IPS-NIHi11 (cell line): ENCODE measurements around the gene FBXL13.
"Not testable (repeated sequence)": the region's sequence is repeated elsewhere in the genome, so short reads cannot be mapped to it uniquely, and the experiment has no call there.

ENCODE experiments used
- DNase-seq: peaks from one replicate; pipeline ENCODE4 v3.0.0; 2012; ENCODE audit warnings: mixed read lengths, low spot score

Gene FBXL13

DNA sequence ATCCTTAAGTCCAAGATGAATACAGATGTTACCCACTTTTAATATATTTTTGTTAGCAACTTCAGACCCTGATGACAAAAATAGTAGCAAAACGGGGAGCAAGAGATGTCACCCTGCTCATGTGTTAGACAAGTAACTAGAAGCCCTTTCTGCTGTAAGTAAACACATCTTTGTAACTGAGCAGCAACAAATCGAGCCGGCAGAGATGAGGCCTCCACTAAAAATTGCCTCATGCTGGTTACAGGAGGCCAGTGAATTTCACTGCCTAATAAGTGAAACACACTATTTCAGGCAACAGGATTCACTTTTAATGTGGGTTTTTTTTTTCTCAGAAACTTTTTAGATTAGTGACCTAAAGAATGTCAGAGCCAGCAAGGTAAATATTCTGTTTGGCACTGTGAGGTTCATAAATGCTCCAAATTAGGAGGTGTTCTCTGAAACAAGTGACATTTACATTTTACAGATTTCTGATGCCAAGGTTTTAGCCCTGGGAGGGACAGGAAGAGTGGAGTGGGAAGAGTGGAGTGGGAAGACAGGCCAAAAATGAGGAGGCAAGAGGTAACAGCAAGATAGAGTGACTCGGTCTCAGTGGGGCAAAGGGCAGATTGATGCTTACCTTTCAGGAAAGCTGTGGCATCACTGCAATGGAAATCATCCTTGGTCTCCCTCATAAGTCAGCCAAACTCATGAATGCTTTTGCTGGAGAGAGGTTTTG is 215.4 kb downstream of the FBXL13 start:
- no peak for DNase-seq

DNA sequence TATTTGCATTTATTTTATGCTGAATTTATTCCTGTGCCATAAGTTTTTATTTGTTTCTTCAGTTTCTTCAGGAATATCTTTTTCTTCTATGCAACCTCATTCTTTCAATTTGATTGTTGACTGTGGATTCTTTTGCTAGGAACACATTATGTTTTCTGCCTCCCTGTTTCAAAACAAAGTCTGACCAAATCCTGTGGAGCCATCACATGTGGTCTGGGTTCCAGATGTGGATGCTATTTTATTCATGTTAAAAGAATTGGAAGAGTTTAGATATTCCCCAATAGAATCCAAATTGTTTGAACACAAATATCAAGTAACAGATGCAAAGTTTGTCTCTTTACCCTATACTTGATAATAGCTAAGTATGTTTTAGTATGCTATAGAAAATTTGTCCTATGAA is 218.6 kb downstream of the FBXL13 start:
- DNase-seq = no peak

DNA sequence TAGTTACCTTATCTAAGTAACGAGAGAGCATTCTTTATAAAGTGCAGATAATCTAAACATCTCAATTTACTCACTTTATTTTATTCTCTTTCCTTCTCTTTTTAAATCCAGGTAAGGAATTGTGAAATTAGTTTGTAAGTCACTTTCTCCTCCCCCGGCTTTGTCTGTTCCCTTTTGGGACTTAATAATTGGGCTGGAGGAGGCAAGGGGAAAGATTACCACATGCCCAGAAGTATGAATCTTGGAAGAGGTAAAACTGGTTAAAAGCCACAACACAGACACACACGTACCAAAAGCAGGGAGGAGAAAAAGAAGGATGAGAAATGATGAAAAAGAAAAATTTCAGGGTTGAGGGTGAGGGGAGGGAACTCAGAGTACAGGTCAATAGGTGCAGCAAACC is 225.1 kb downstream of the FBXL13 start:
- no peak for DNase-seq

DNA sequence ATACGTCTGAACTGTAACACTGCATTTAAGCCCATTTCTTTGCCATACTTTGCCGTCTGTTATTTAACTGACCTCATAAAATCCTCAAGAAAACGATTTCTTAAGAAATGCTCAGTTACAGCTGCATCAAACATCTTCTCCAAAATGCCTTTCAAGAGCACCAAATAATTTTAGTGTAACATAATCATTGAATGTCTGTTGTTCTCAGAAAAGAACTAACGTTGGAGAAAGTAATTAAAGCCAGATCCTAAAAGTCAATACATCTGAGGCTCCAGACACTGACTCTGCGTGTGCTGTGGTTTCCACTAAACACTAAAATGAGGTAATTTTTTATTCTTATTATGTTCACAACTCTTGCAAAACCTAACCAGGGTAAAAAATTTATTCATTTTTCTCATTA is 225.5 kb downstream of the FBXL13 start:
- DNase-seq = no peak

DNA sequence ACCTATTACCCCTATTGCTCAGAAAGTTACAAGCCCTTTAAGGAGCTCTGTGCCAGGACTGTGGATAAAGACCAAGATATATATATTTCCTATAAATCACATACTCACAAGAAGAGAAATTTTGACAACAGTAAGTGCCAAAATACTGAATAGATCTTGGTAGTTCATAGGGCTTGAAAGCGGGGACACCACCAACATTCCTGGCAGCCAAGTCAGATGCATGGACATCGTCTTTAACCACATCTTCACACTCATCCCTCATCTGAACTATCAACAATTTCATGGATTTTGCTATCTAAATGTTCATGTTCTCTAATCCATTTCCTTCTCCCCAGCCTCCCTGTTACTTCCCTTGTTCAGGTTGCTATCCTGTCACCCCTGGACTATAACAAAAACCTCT is 229.2 kb downstream of the FBXL13 start:
- DNase-seq = no peak

DNA sequence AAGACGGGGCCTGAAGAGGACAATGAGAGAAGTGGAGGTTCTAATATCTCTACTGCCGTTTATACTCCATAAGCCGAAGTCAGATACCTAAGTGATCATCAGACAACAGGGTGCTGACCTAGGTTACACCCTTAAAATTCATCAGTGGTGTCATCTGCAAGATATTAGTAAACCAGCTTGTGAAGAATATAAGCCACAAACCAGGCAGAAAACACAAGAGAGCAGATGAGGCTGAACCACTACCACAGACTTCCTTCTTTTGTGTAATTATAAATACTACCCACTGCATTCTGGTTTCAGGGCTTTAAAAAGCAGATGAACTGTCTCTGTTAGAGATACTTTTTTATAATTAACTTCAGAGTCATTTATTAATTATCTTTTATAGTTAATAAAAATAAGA is 230.7 kb downstream of the FBXL13 start:
- no peak for DNase-seq

DNA sequence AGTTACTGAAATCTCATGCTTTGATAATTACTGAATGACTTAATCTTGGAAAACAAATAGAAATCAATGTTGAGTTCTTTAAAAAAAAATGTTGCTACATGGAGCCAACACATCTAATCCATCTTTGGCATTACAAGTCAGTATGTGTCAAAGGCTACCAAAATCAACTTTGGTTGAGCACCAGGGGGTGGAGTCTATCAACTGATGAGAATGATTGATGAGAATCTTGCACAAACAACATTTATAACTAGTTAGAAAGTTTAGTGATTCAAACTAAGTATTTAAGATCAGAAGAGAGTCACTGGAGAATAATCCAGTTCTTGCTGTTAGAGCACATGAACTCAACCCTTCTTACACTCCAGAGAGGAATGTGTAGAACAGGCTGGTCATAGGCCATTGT is 232.3 kb downstream of the FBXL13 start:
- no peak for DNase-seq

DNA sequence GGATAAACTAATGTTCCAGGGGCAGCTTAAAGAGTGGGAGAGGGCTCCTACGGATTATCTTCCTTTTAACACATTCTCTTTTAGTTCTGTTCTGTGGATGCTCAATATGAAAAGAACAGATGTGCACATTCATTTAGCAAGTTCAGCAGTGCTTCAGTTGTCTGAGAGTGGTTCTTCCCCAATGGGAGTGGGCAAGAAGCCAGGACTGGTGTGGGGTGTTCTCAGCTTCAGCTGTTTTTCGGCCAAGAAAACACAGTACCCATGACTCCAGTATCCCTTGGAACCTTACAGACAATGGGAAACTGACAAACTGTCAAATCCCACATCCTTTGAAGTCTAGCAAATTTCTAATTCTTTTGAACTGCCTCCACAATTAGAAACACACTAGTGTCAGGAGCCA is 233.3 kb downstream of the FBXL13 start:
- no peak for DNase-seq

DNA sequence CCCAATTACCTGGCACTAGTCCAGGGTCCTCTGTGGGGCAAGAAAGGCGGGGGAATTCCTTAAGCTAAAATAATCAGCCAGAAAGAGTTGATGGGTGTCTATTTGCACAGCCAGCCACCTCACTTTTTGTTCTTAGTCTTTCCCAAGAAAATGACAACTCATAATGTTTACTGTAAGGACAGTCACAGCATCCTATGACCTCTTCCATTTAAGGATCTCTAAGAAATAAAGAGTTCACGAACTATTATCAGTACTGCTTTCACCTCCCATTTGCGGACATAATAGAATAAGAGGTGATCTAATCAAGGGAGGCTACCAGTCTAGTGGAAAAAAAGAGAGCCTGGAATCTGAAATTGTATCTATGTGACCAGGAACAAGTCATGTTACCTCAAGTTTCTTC is 234.2 kb downstream of the FBXL13 start:
- no peak for DNase-seq

DNA sequence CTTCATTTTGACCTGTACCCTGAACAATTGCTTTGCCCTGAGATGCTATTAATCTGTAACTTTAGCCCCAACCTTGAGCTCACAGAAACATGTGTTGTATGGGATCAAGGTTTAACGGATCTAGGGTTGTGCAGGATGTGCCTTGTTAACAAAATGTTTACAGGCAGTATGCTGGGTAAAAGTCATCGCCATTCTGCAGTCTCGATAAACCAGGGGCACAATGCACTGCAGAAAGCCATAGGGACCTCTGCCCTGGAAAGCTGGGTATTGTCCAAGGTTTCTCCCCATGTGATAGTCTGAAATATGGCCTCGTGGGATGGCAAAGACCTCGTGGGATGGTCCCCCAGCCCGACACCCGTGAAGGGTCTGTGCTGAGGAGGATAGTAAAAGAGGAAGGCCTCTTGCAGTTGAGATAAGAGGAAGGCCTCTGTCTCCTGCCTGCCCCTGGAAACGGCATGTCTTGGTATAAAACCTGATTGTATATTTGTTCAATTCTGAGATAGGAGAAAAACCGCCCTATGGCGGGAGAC is 236.0 kb downstream of the FBXL13 start:
- DNase-seq = not testable (repeated sequence)

DNA sequence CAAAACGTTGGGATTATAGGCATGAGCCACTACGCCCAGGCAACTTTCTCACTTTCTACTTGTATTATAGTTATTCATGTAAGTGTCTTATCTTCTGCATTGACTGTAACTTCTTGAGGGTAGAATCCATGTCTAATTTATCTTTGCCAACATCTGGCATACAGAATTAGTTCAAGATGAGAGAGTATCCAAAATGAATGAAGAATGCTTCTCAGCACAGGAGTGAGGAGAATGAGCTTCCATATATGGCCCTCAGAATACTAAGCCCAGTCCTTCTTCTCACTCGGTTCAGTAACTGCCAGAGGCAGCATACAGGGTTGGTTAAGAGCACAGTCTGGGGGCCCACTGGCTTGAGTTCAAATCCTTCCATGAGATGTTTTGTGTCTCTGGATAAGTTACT is 236.8 kb downstream of the FBXL13 start:
- no peak for DNase-seq

DNA sequence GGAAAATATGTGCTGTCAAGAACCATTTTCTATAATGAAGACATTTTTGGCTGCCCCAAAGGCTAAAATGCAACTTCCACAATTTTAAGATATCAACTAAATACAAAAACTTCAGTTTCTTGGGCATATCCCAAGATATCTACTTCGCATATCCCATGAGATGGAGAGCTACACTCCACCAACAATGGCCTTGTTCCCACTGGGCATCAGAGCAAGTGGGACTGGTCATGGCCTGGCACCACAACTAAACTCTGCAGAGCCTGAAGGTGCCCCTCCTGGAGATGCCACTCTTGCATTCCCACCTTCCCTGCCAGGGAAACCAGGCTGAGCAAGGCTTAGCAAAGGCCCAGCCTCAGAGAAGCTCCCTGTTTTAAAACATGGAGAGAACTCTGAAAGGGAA is 237.6 kb downstream of the FBXL13 start:
- no peak for DNase-seq

DNA sequence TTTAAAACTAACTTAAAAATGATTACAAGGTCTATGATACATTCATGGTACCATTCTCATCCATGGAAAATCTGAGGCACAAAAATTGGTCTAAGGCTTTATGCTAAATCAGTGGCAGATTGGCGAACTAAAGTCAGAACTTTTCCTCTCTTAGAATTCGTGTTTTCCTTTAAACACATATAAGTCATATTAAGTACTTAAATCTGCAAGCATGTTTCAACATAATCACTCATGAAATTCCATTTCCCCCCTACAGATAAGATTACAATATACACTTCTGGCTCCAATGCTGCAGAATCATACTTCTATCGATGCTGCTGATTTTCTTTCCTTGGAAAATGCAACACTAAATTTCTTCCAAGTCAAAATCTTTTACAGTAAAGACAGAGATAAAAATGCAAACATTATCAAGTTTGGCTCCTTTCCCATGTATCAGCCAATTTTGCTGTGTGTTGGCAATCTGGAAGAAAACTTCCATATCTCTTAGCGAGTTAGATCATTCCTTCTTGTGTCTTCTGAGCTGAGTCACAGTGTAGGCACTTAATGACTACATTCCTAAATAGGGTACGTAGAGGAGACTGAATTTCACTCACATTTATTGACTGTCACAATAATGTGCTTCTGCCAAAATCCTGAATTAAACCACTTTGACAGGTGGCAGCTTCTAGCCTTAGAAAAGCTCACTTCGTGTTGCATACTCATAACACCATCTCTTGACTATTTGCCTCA is 238.2 kb downstream of the FBXL13 start:
- no peak for DNase-seq

DNA sequence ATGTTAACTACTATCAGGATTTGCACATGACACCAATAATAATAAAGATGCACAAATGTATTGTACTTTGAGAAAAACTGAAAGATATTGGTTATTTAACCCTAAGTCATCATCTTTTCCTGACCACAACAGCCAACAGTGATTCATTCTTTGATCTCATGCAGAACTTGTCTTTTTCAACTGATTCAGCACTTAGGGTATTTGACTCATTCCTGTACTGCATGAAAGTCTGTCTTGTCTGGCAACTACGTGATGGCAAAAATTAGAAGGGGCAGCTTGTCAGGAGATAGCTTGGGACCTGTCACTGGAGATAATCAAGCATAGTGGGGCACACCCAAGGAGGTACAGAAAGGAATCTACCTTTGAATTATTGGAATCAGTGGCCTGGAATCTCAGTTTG is 239.6 kb downstream of the FBXL13 start:
- no peak for DNase-seq

DNA sequence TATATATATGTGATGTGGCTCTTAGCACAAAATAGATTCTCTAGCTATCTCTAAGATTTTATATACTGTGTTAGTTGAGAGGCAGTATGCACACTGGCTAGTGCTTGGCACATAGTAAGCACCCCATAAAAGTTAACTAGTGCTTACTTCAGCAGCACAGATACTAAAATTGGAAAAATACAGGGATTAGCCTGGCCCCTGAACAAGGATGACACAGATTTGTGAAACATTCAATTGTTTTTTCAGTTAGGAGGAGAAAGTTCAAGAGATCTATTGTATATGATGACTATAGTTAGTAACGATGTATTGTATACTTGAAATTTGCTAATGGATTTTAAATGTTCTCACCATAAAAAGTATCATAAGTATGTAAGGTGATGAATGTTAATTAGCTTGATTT is 240.1 kb downstream of the FBXL13 start:
- DNase-seq = no peak

DNA sequence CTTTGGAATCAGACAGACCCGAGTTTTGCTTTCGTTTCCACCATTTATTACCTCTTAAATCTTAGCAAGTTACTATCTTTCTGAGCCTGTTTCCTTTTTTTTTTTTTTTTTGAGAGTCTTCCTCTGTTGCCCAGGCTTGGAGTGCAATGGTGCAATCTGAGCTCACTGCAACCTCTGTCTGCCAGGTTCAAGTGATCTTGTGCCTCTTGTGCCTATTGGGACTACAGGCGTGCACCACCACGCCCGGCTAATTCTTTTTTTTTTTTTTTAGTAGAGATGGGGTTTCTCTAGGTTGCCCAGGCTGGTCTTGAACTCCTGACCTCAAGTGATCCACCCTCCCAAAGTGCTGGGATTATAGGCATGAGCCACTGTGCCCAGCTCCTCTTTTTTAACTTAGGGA is 241.3 kb downstream of the FBXL13 start:
- DNase-seq = no peak

DNA sequence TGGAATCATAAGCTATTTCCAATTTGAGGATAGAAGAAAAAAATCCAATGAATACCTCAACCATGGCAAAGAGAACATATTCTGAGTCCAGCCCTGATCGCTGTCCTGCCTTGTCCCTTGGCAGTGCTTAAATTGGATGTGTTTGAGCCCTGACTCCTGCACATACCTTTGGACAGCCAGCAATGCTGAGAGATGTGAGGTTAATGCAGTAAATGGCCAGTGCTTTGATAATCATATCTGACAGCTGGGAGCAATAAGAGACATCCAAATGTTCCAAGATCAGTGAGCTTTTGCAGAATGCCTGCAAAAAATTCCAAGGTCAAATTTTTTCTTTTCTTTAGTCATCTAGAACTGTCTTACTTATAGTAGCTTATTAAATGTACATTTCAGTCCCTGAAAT is 241.9 kb downstream of the FBXL13 start:
- no peak for DNase-seq

DNA sequence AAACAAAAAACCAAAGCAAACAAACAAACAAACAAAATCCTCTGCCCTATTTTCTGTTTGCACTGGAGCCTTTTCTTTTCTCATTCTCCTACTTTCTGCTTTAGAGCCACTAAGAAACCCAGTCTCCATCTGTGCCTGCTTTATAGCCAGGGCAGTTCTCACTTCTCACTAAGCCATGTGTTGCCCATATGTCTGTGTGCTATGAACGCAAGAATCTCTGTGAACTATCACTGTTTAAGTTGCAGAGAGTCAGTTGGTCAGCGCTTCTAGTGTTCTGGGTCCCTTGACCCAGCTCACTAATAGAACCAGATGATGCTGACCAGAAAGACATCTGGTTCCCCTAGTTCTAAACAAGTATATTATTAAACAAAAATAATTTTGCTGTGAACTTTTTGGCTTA is 244.4 kb downstream of the FBXL13 start:
- DNase-seq = no peak

DNA sequence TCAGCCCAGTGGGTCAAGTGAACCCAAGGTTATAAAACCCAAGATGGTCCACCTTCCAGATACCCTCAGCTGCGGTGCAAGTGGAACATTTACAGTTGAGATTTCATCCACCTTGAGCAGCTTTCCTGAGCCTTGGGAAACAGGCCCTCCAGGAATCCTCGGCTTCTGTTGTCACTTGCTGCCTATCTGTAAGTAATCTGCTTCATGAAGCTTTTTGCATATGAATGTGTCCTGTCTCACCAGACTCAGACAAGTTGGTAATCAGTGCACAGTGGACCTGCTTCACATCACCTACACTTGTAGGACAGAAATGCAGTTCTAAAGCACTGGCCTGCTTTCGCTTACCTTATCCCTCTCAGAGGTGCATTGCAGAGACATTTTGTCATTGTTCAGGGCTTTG is 245.5 kb downstream of the FBXL13 start:
- DNase-seq = no peak

DNA sequence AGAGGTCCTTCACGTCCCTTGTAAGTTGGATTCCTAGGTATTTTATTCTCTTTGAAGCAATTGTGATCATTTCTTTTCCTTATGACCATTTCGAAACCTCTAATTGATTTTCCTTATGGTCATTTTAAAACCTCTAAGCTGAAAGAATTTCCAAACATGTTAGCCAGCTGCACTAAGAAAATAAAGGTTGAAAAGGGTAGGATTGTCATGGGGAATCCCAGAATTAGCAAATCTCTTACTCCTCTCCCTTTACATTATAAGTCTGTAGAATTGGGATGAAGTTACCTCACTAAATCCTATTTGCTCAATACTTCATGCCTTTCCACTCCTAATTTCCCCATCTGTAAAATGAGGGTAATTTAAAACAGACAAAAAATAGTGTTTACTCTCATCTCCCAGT is 246.3 kb downstream of the FBXL13 start:
- DNase-seq = no peak

DNA sequence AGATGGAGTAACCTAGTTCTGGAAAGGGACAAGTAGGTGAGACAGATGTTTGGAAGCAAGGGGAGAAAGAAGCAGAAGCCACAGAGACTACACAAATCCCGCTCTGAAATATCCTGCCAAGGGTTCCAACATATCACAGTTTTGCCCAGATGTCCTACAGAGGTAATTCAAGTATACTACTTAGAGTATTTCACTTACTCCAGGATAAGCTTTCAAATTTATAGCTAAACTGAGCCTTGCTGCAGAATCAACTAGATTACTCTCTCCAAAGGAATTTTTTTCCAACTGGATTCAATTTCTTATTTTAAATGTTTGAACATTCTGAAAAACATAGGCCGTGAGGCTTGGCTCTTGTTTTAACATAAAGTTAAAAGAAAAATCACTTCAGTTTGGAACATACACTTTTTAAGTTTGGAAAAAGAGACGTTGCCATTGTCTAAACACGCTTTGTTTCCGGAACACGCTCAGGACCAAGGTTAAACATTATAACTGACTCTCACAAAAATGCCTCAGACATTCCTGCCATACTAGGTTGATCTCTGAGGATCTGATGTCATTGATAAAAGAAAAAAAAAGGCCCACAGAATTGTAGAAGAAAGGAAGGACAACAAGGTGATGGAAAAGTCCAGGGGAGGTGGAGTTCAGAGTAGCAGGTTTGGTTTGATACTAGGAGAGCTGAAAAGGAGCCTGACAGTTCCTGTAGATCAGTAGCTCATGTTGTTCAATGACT is 251.0 kb downstream of the FBXL13 start:
- no peak for DNase-seq

DNA sequence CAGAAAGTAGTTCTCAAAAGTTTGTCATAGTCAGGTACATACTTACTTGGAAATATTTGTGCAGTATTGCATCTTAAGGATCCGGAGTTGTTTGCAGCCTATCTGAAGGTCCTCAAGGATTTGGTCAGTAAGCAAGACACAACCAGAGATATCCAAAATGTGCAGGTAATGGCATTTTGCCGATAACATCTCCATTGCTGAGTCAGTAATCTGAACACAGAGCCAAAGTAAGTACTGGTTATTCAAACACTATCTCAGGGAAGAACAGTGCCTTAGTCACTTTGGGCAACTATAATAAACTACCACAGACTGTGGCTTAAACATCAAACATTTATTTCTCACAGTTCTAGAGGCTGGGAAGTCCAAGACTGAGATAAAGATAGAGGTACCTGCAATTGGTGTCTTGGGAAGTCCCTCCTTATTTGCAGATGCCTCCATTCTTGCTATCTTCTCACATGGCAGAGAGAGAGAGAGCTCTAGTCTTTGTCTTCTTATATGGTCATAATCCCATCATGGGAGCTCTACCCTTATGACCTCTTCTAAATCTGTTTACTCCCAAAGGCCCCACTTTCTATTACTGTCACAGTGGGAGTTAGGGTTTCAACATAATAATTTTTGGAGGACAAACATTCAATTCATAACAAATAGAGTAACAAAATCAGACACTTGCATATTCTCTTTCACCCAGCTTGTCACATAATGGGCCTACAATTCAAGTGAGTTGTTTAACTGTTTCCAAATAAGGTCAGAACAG is 252.4 kb downstream of the FBXL13 start:
- DNase-seq = no peak
